Heart left ventricle (tissue), 16 donors: ENCODE data around the gene KIFC1. TPM values are rescaled to one million over a fixed set of nuclear protein-coding genes. Genes with fewer than 3 reads are reported as not detected.
A peak's percentile ranks its signal among the peaks of the same experiment; 100 is the strongest.

Experiments
- ATAC-seq, 4 donors: fragments of 200-7000 bp; cut with Tn5 transposase; one replicate each; pipeline ENCODE4 v1.9.1; 2020 to 2022; ENCODE audit warnings: moderate library complexity in 4 of 4, mild to moderate bottlenecking in 3 of 4, moderate number of reproducible peaks in 1 of 4
- DNase-seq, 5 donors: peaks; one replicate each; pipeline ENCODE4 v3.0.0-alpha.2; 2020
- H3K27ac ChIP-seq, 12 donors: fragments of 200-600 bp; sonication (generic) in 4 of 12; one replicate each; pipeline versions ENCODE4 v1.5.0 to v1.8.0; 2016 to 2022; ENCODE audit warnings: mild to moderate bottlenecking in 2 of 12
- H3K27me3 ChIP-seq, 9 donors: fragments of 200-600 bp; sonication (generic) in 2 of 9; one replicate each; pipeline versions ENCODE4 v1.5.1 to v1.8.0; 2016 to 2022; ENCODE audit warnings: mild to moderate bottlenecking in 3 of 9
- H3K36me3 ChIP-seq, 9 donors: fragments of 200-600 bp; sonication (generic) in 2 of 9; one replicate each; pipeline versions ENCODE4 v1.5.0 to v1.8.0; 2018 to 2022; ENCODE audit warnings: mild to moderate bottlenecking in 2 of 9
- H3K4me1 ChIP-seq, 12 donors: fragments of 200-600 bp; sonication (generic) in 4 of 12; one replicate each; pipeline versions ENCODE4 v1.5.0 to v1.8.0; 2016 to 2022; ENCODE audit warnings: mild to moderate bottlenecking in 3 of 12
- H3K4me3 ChIP-seq, 12 donors: fragments of 200-600 bp; sonication (generic) in 4 of 12; one replicate each; pipeline versions ENCODE4 v1.5.0 to v1.8.0; 2017 to 2022; ENCODE audit warnings: mild to moderate bottlenecking in 9 of 12, moderate library complexity in 4 of 12
- H3K9me3 ChIP-seq, 12 donors: fragments of 200-600 bp; sonication (generic) in 4 of 12; one replicate each; pipeline versions ENCODE4 v1.5.0 to v1.8.0; 2016 to 2022; ENCODE audit warnings: mild to moderate bottlenecking in 1 of 12
- POLR2A ChIP-seq, 2 donors: fragments of 450-650 bp; IDR thresholded peaks; one replicate each; pipeline ENCODE4 v1.6.1; 2017; ENCODE audit warnings: antibody characterized with exemption in 2 of 2, mild to moderate bottlenecking in 2 of 2, moderate library complexity in 2 of 2
- WGBS, 4 donors: extraction: QIAGEN DNeasy Blood & Tissue Kit in 2 of 4; methylation state at CpG; one replicate each; pipeline versions ENCODE4 v1.1.5 to v1.1.7; 2013 to 2018; 5-methylcytosine and 5-hydroxymethylcytosine counted together
- intact Hi-C, 10 donors: fragments of 100-400 bp; cut with DNase I; formaldehyde crosslinking; loops; one replicate each; pipeline versions ENCODE4 v1.11.1 to v1.14.2; 2022
- polyA plus RNA-seq, 2 donors: library from polyadenylated mRNA; stranded (reverse); fragments of 200-250 nt; gene quantifications; one replicate each; pipeline ENCODE4 v1.2.3, GENCODE V29; 2013
- total RNA-seq, 9 donors: library from RNA; depleted of rRNA in 2 of 9; stranded (reverse); fragments of >200 nt in 2 of 9; fragmentation: NEBNext Ultra II Directional in 3 of 9; extraction: Animal tissue kit (Norgen Biotek cat#: 25700) in 3 of 9; gene quantifications; one replicate each; pipeline versions ENCODE4 v1.1.0 to v1.2.4, GENCODE V29; 2016 to 2023
- TF ChIP-seq, protein P1 (sequence below), 12 donors: fragments of 200-600 bp; sonication (generic) in 4 of 12; IDR thresholded peaks; one replicate each; pipeline versions ENCODE4 v1.5.0 to v1.8.0; 2018 to 2022; ENCODE audit warnings: antibody characterized with exemption in 12 of 12, mild to moderate bottlenecking in 5 of 12
- donor health status: ischemic (EF 13 %, LVEDD 7.1; RV severe dilation, severe dysfunction).
- donor health status: healthy with polysubstance abuse.
- donor health status: DM: no; HTN: yes; CAD: no.
- donor health status: DM: no; HTN: no; CAD: no.
- donor health status: ischemic (EF 25% LVEDD 6.9; RV normal size, moderate dysfunction).
- donor health status: ischemic (EF 25% LVEDD 5.7; RV mildly dilated, moderate dysfunction).
- donor health status: healthy.
- donor health status: DM: yes; HTN: yes; CAD: no.
- donor health status: ischemic (EF 35%, LVEDD 5.7; RV mildly dilated, moderate dysfunction).
- donor health status: nonischemic (EF 11% LVEDD 7.7; RV severe dilation, severe dysfunction).
- donor health status: DM: yes; HTN: yes; CAD: no.
- donor health status: PGD.
- donor health status: ischemic (EF 29% LVEDD 5.4; RV normal size, mild dysfunction).
- donor health status: nonischemic (EF 23%, LVEDD 6.1; RV moderate dilation, normal function).

KIFC1 gene
- total and polyA plus RNA-seq, 11 donors, result 0.04 to 7.0 (median 0.69) TPM; not detected in 3

DNA sequence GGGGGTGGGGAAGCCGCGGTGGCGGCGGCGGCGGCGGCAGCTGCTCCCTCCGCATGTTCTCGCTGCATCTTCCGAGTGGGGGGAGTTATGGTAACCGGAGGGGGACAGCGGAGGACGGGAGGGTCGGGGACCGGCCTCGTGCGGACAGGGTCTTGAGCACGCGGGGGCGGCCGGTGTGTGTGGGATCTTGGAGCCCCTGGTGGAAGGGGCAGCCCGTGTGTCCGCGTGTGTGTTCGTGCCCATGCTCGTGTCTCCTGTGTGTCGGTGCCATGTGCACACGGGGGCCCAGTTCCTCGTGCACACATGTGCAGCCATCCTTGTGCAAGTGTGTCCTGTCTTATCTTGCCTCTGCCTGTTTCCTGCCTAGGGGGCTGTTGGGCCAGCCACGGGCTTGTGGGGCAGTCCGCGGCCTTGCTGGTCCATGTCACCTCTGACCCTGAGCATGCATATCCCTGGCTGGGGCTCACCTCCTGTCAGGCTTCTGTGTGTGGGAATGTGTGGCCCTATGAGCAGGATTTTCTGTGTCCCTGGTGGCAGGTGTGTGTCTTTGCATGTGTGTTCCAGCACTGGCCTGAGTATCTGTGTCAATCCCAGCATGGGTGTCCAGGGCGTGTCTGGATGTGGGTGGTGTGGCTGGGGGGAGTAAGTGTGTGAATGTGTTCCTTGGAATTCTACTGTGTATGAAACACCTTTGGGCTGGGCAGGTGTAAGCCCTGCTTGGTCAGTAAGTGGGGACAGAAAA is 36.8 kb downstream of the KIFC1 start:
- peak overlapping the region in 11 of 12 donors; percentile 17 to 76 (median 68) for H3K4me3 ChIP-seq
- TF ChIP-seq POLR2A (IDR thresholded peaks at IDR 0.05), result no peak
- TF ChIP-seq, protein P1, sequence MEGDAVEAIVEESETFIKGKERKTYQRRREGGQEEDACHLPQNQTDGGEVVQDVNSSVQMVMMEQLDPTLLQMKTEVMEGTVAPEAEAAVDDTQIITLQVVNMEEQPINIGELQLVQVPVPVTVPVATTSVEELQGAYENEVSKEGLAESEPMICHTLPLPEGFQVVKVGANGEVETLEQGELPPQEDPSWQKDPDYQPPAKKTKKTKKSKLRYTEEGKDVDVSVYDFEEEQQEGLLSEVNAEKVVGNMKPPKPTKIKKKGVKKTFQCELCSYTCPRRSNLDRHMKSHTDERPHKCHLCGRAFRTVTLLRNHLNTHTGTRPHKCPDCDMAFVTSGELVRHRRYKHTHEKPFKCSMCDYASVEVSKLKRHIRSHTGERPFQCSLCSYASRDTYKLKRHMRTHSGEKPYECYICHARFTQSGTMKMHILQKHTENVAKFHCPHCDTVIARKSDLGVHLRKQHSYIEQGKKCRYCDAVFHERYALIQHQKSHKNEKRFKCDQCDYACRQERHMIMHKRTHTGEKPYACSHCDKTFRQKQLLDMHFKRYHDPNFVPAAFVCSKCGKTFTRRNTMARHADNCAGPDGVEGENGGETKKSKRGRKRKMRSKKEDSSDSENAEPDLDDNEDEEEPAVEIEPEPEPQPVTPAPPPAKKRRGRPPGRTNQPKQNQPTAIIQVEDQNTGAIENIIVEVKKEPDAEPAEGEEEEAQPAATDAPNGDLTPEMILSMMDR (IDR thresholded peaks at IDR 0.05), result peak in 4 of 12 donors; percentile 5 to 17 (median 13)
- H3K4me1 ChIP-seq, result peaks cover 0 to 76% (median 56%) of the 10 kb centered on the region in 12 donors
- DNase-seq (peak in 2 of 5 donors; percentile 29 to 38), ATAC-seq (no peak)
- 7 to 32% (median 8%) methylated on average over 8 to 33 of the region's 33 CpGs for WGBS, 4 donors
- intact Hi-C loops, result loop anchor here in 3 of 10 donors (5.0 to 10.0 kb wide), 2 partner anchors 36 to 146 kb away; partner anchors contain the start of gene KIFC1 (in 1 of the 3)
- no peaks in the 10 kb centered on the region for H3K9me3 ChIP-seq
- no peaks in the 10 kb centered on the region for H3K36me3 ChIP-seq
- H3K27ac ChIP-seq, result peak overlapping the region in 11 of 12 donors; percentile 26 to 98 (median 67)
- H3K27me3 ChIP-seq, result no peaks in the 10 kb centered on the region

DNA sequence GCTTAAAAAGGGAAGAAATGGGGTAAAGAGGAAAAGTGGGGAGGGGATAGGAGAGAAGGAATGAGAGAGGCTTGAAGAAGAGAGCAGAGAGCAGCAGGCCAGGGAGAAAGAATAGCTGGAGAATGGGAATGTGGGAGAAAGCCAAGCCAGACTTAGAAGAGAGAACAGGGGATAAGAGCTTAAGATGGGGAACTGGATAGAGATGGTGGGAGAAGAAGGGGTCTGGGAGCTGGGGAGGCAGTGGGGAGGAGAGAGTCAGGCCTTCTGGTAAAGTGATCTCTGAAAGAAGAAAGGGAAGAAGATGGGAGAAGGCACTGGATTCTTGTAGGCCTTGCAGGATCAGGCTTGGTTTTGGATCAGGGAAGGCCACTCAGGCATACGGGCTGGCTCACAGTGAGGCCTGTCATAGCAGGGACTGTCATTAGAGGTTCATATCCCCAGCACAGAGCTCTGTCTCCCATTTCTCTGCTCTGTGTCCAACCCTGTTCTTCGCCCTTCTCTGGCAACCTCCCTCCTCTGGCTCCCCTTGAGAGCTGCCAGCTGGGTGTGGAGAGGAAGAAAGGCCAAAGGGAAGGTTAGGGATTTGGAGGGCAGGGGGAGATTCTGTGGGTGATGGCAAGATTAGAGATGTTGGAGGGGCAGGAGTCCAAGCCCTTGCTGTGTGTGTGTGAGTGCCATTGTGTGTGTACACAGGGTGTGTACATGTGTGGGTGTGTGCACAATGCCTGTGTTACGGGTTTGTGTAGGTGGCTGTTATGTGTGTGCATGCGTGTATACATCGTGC is 37.5 kb downstream of the KIFC1 start:
- DNase-seq (peak in 1 of 5 donors; percentile 20), ATAC-seq (no peak)
- intact Hi-C loops, result loop anchor here in 3 of 10 donors (5.0 to 10.0 kb wide), 2 partner anchors 37 to 146 kb away; partner anchors contain the start of gene KIFC1 (in 1 of the 3)
- no peaks in the 10 kb centered on the region for H3K27me3 ChIP-seq
- H3K4me1 ChIP-seq, result peaks cover 0 to 79% (median 57%) of the 10 kb centered on the region in 12 donors
- TF ChIP-seq, protein P1 (IDR thresholded peaks at IDR 0.05), result no peak
- TF ChIP-seq POLR2A (IDR thresholded peaks at IDR 0.05), result no peak
- 58 to 66% (median 61%) methylated on average over 5 of the region's 5 CpGs for WGBS, 4 donors
- H3K27ac ChIP-seq, result peak overlapping the region in 10 of 12 donors; percentile 47 to 98 (median 70)
- no peaks in the 10 kb centered on the region for H3K36me3 ChIP-seq
- no peaks in the 10 kb centered on the region for H3K9me3 ChIP-seq
- H3K4me3 ChIP-seq, result peak overlapping the region in 1 of 12 donors; percentile 75

GRCh38 chr6:33429750-33430052 is 38.1 kb downstream of the KIFC1 start:
- no peaks in the 10 kb centered on the region for H3K36me3 ChIP-seq
- no peaks in the 10 kb centered on the region for H3K27me3 ChIP-seq
- H3K4me3 ChIP-seq, result no peak overlapping the region
- intact Hi-C loops, result loop anchor here in 3 of 10 donors (5.0 to 10.0 kb wide), 2 partner anchors 37 to 145 kb away; partner anchors contain the start of gene KIFC1 (in 1 of the 3)
- peaks cover 0 to 79% (median 53%) of the 10 kb centered on the region in 12 donors for H3K4me1 ChIP-seq
- WGBS, 4 donors, result 46 to 63% (median 54%) methylated on average over 2 of the region's 2 CpGs
- H3K27ac ChIP-seq, result peak overlapping the region in 3 of 12 donors; percentile 67 to 98 (median 97)
- no peak for ATAC-seq
- no peaks in the 10 kb centered on the region for H3K9me3 ChIP-seq
- TF ChIP-seq, protein P1 (IDR thresholded peaks at IDR 0.05), result no peak
- TF ChIP-seq POLR2A (IDR thresholded peaks at IDR 0.05), result no peak
- DNase-seq, result no peak

DNA sequence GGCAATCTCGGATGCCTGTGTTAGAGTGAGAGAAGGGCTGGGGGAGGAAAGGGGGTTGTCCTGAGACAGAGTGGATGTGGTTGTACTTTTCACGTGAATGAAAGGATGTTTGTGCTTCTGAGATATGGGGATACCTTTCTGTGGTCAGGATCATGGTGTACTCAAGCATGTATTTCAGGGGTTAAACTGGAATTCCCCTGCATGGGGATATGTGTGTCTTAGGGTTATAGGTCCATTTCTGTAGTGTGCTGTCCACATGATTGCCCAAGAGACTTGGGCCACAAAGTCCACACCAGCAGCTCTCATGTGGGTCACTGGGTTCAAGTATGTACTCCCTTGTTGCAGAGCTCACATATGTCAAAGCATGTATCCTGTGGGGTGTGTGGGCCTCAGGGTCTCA is 38.7 kb downstream of the KIFC1 start:
- peaks cover 0 to 72% (median 47%) of the 10 kb centered on the region in 12 donors for H3K4me1 ChIP-seq
- peaks cover 0 to 6% (median 3%) of the 10 kb centered on the region in 9 donors for H3K36me3 ChIP-seq
- no peak overlapping the region for H3K4me3 ChIP-seq
- H3K27ac ChIP-seq, result peak overlapping the region in 2 of 12 donors; percentile 67 to 75
- no peaks in the 10 kb centered on the region for H3K27me3 ChIP-seq
- WGBS, 4 donors, result 49 to 60% (median 58%) methylated on average over 2 of the region's 2 CpGs
- no peak for ATAC-seq
- H3K9me3 ChIP-seq, result no peaks in the 10 kb centered on the region
- intact Hi-C loops, result no loop called here
- TF ChIP-seq, protein P1 (IDR thresholded peaks at IDR 0.05), result no peak
- TF ChIP-seq POLR2A (IDR thresholded peaks at IDR 0.05), result no peak
- DNase-seq, result peak in 1 of 5 donors; percentile 12
